Forelimb muscle (tissue), 1 donor: ENCODE measurements around the gene RNASE12. TPM values are rescaled to one million over a fixed set of nuclear protein-coding genes. Genes with fewer than 3 reads are reported as not detected.

Experiments
- polyA plus RNA-seq: library from polyadenylated mRNA; unstranded; fragments of 120-200 nt; gene quantifications from one replicate; pipeline ENCODE4 v1.2.1, GENCODE V29; 2013; ENCODE audit not compliant: insufficient read length

The RNASE12 gene
- polyA plus RNA-seq, 1 donor, result not detected

Other genes with a start within 250 kb of the RNASE12 start
- 34.2 TPM for gene PARP2, start 247.7 kb downstream of the RNASE12 start, polyA plus RNA-seq
- gene TEP1, start 177.9 kb downstream of the RNASE12 start, polyA plus RNA-seq, result 18.3 TPM
- 1.1 TPM for gene KLHL33, start 155.2 kb downstream of the RNASE12 start, polyA plus RNA-seq
- gene OSGEP, start 136.6 kb downstream of the RNASE12 start, polyA plus RNA-seq, result 40.8 TPM
- gene APEX1, start 136.2 kb downstream of the RNASE12 start, polyA plus RNA-seq, result 163 TPM
- gene PIP4P1, start 129.9 kb downstream of the RNASE12 start, polyA plus RNA-seq, result 21.0 TPM
- gene PNP, start 122.0 kb downstream of the RNASE12 start, polyA plus RNA-seq, result 10.6 TPM
- gene RNASE10, start 85.8 kb downstream of the RNASE12 start, polyA plus RNA-seq, result 0.15 TPM
- gene RNASE9, start 30.3 kb downstream of the RNASE12 start, polyA plus RNA-seq, result not detected
- not detected for gene RNASE11, start 3.4 kb downstream of the RNASE12 start, polyA plus RNA-seq
- not detected for gene OR6S1, start 50.3 kb upstream of the RNASE12 start, polyA plus RNA-seq
- gene RNASE4, start 93.2 kb upstream of the RNASE12 start, polyA plus RNA-seq, result 4.2 TPM
- 2.0 TPM for gene ANG, start 97.4 kb upstream of the RNASE12 start, polyA plus RNA-seq
- not detected for gene EDDM3A, start 154.5 kb upstream of the RNASE12 start, polyA plus RNA-seq
- not detected for gene EDDM3B, start 177.0 kb upstream of the RNASE12 start, polyA plus RNA-seq
- 5.4 TPM for gene RNASE6, start 189.9 kb upstream of the RNASE12 start, polyA plus RNA-seq
- 162 TPM for gene RNASE1, start 211.5 kb upstream of the RNASE12 start, polyA plus RNA-seq